Measurements from ENCODE around the gene MARCHF11.

GRCh38 chr5:16179511-16179935 lies at the start of gene MARCHF11:
- TF ChIP-seq, protein P1, sequence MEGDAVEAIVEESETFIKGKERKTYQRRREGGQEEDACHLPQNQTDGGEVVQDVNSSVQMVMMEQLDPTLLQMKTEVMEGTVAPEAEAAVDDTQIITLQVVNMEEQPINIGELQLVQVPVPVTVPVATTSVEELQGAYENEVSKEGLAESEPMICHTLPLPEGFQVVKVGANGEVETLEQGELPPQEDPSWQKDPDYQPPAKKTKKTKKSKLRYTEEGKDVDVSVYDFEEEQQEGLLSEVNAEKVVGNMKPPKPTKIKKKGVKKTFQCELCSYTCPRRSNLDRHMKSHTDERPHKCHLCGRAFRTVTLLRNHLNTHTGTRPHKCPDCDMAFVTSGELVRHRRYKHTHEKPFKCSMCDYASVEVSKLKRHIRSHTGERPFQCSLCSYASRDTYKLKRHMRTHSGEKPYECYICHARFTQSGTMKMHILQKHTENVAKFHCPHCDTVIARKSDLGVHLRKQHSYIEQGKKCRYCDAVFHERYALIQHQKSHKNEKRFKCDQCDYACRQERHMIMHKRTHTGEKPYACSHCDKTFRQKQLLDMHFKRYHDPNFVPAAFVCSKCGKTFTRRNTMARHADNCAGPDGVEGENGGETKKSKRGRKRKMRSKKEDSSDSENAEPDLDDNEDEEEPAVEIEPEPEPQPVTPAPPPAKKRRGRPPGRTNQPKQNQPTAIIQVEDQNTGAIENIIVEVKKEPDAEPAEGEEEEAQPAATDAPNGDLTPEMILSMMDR (conservative IDR thresholded peaks at IDR 0.05; ENCODE audit: low read depth, low read length) = no peak
- no peak for TF ChIP-seq POLR2A (IDR thresholded peaks at IDR 0.05; ENCODE audit: low read depth, low read length)
- TF ChIP-seq SMC3 (IDR thresholded peaks at IDR 0.05; ENCODE audit: low read depth, low read length) = no peak
- no peak for TF ChIP-seq RFX5 (IDR thresholded peaks at IDR 0.05; ENCODE audit: low read depth, low read length)
- no peak for TF ChIP-seq RAD21 (IDR thresholded peaks at IDR 0.05; ENCODE audit: low read length)
- TF ChIP-seq CEBPB (IDR thresholded peaks at IDR 0.05; ENCODE audit: low read depth, low read length) = no peak
- no peak for TF ChIP-seq MAZ (IDR thresholded peaks at IDR 0.05; ENCODE audit: borderline replicate concordance, low read depth, low read length)
- TF ChIP-seq BHLHE40 (IDR thresholded peaks at IDR 0.05; ENCODE audit: low read depth, low read length) = no peak
